Tibial nerve (tissue), 4 donors: ENCODE data around the gene NINJ2.

Experiments used
- EP300 ChIP-seq, 2 donors: sonication (generic); formaldehyde crosslinking; IDR thresholded peaks; one replicate each; pipeline ENCODE4 v1.6.1; 2017; ENCODE audit warnings: antibody characterized with exemption in 2 of 2, mild to moderate bottlenecking in 1 of 2
- POLR2A ChIP-seq, 2 donors: fragments of 450-650 bp; IDR thresholded peaks; one replicate each; pipeline ENCODE4 v1.6.1; 2017; ENCODE audit warnings: antibody characterized with exemption in 2 of 2, mild to moderate bottlenecking in 2 of 2, moderate library complexity in 2 of 2
- TF ChIP-seq, protein P1 (sequence below), 5 experiments: fragments of 200-600 bp in 3 of 5; fragments of 450-650 bp in 2 of 5; sonication (generic) in 3 of 5; IDR thresholded peaks; one replicate each; pipeline ENCODE4 v1.5.1; 2016 to 2019; ENCODE audit warnings: antibody characterized with exemption in 5 of 5, mild to moderate bottlenecking in 3 of 5, moderate library complexity in 2 of 5

DNA sequence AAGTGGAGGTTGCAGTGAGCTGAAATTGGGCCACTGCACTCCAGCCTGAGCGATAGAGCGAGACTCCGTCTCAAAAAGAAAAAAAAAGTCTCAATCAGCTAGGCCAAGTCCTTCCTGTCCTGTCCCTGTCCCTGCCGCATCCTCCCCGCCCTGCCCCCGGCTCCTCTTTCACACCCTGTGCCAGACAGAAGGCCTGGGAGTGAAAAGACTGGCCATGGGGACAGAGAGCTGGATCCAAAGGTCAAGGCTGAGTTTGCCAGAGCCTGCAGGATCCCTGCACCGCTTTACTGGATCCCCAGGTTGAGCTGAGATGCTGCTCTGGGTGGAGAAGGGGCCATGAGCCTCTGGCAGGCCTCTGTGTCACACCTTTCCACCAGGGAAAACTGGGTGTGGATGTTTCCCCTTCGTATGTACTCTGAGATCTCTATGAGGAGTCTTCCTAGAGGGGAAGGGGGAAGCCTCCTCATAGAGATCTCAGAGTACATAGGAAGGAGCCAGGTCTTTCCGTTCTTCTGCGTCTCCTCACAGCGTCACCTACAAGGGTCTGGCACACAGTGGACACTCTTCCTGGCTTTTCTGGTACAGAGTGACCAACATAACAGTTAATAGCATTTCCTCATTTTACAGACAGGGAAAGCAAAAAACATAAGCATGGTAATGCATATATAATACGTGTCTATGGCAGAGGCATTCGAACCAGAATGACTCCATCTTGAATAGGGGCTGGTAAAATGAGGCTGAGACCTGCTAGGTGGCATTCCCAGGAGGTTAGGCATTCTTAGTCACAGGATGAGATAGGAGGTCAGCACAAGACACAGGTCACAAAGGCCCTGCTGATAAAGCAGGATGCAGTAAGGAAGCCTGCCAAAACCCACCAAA is 35.1 kb downstream of the NINJ2 start:
- TF ChIP-seq, protein P1, sequence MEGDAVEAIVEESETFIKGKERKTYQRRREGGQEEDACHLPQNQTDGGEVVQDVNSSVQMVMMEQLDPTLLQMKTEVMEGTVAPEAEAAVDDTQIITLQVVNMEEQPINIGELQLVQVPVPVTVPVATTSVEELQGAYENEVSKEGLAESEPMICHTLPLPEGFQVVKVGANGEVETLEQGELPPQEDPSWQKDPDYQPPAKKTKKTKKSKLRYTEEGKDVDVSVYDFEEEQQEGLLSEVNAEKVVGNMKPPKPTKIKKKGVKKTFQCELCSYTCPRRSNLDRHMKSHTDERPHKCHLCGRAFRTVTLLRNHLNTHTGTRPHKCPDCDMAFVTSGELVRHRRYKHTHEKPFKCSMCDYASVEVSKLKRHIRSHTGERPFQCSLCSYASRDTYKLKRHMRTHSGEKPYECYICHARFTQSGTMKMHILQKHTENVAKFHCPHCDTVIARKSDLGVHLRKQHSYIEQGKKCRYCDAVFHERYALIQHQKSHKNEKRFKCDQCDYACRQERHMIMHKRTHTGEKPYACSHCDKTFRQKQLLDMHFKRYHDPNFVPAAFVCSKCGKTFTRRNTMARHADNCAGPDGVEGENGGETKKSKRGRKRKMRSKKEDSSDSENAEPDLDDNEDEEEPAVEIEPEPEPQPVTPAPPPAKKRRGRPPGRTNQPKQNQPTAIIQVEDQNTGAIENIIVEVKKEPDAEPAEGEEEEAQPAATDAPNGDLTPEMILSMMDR (IDR thresholded peaks at IDR 0.05), result no peak
- TF ChIP-seq POLR2A (IDR thresholded peaks at IDR 0.05), result no peak
- TF ChIP-seq EP300 (IDR thresholded peaks at IDR 0.05), result no peak
